ENCODE measurements around the gene CDKN2A. TPM values are rescaled to one million over a fixed set of nuclear protein-coding genes. Genes with fewer than 3 reads are reported as not detected.

CDKN2A gene
- total RNA-seq, 1 donor from 2014 or later: 2.5 TPM

GRCh38 chr9:21931428-21931827, 62.8 kb downstream of the CDKN2A start:
- no peak overlapping the region for H3K4me3 Mint-ChIP-seq
- H3K4me1 Mint-ChIP-seq: peaks cover 4% of the 10 kb centered on the region
- H3K9me3 Mint-ChIP-seq: peaks cover under 1% of the 10 kb centered on the region
- H3K27ac Mint-ChIP-seq: no peak overlapping the region
- H3K36me3 Mint-ChIP-seq (ENCODE audit: low read depth): peaks cover 6% of the 10 kb centered on the region
- intact Hi-C loops (cut with micrococcal nuclease): no loop called here
- no peak for DNase-seq
- no peaks in the 10 kb centered on the region for H3K27me3 Mint-ChIP-seq

GRCh38 chr9:21927752-21928151, 66.4 kb downstream of the CDKN2A start:
- Mint-ChIP-seq H3K27ac (no peak overlapping the region), H3K4me1 (peaks cover 4% of the 10 kb centered on the region), H3K9me3 (peaks cover 6% of the 10 kb centered on the region), H3K36me3 (ENCODE audit: low read depth) (peaks cover 6% of the 10 kb centered on the region), H3K4me3 (no peak overlapping the region), H3K27me3 (no peaks in the 10 kb centered on the region)
- no peak for DNase-seq
- intact Hi-C loops (cut with micrococcal nuclease): no loop called here

GRCh38 chr9:21923694-21924093, 70.5 kb downstream of the CDKN2A start:
- no peak overlapping the region for H3K27ac Mint-ChIP-seq
- intact Hi-C loops (cut with micrococcal nuclease): no loop called here
- peaks cover 10% of the 10 kb centered on the region for H3K9me3 Mint-ChIP-seq
- no peaks in the 10 kb centered on the region for H3K27me3 Mint-ChIP-seq
- H3K36me3 Mint-ChIP-seq (ENCODE audit: low read depth): no peaks in the 10 kb centered on the region
- H3K4me1 Mint-ChIP-seq: peaks cover 22% of the 10 kb centered on the region
- H3K4me3 Mint-ChIP-seq: no peak overlapping the region
- DNase-seq: no peak

- Mint-ChIP-seq H3K4me1 (peaks cover 21% of the 10 kb centered on the region), H3K9me3 (peaks cover 10% of the 10 kb centered on the region), H3K36me3 (ENCODE audit: low read depth) (peaks cover 5% of the 10 kb centered on the region), H3K27me3 (no peaks in the 10 kb centered on the region), H3K4me3 (peak overlapping the region; percentile 53), H3K27ac (peak overlapping the region; percentile 68)
- peak; percentile 82 for DNase-seq
- intact Hi-C loops (cut with micrococcal nuclease): loop anchor here (1.0 kb wide), 1 partner anchor 106 kb away; no protein-coding TSS in a partner anchor
Observed at GRCh38 chr9:21919377-21920362, 74.5 kb downstream of the CDKN2A start.

Other genes with a start within 250 kb of the CDKN2A start
- 55.9 and 58.1 TPM in 2 replicates for gene MTAP, start 191.8 kb downstream of the CDKN2A start, total RNA-seq
- gene CDKN2B-AS1, start 399 bp upstream of the CDKN2A start, total RNA-seq: 0.42 and 0.78 TPM in 2 replicates
- gene CDKN2B, start 14.9 kb upstream of the CDKN2A start, total RNA-seq: 0.21 and 0.33 TPM in 2 replicates